HEK293 (cell line): ENCODE measurements around the gene GPRC5D.
A peak's percentile ranks its signal among the peaks of the same experiment; 100 is the strongest.

Experiments used
- CTCF ChIA-PET: fragments of 350-600 bp; formaldehyde crosslinking; extraction: SDS; loops from one replicate; lab custom pipeline; 2021; ENCODE audit warnings: antibody characterized with exemption; lab: Yijun Ruan, JAX
- POLR2A ChIA-PET: fragments of 300-600 bp; formaldehyde crosslinking; extraction: SDS; loops from one replicate; lab custom pipeline; 2020; ENCODE audit warnings: antibody characterized with exemption, inconsistent platforms; lab: Yijun Ruan, JAX
- H3K27ac ChIP-seq: fragments of 200-500 bp; sonication (Bioruptor generic); 2 replicates; pipeline ENCODE4 v1.5.1; 2014; ENCODE audit warnings: low read depth, low read length, control low read depth, inconsistent platforms; ENCODE audit errors: extremely low read depth
- H3K36me3 ChIP-seq, 2 experiments: fragments of 200-500 bp in 1 of 2; sonication (Bioruptor generic) in 1 of 2; 1 replicate in 1 of 2; 2 replicates in 1 of 2; pipeline ENCODE4 v1.5.1; 2014 to 2017; ENCODE audit warnings: inconsistent platforms in 2 of 2, low read length in 2 of 2; ENCODE audit not compliant: control insufficient read depth in 2 of 2, insufficient read depth in 1 of 2
- H3K4me1 ChIP-seq: fragments of 200-500 bp; sonication (Bioruptor generic); 2 replicates; pipeline ENCODE4 v1.5.1; 2014; ENCODE audit warnings: mild to moderate bottlenecking, low read length, inconsistent platforms; ENCODE audit not compliant: control insufficient read depth, insufficient read depth
- H3K4me3 ChIP-seq: 2 replicates; pipeline ENCODE4 v1.5.1; 2011; ENCODE audit warnings: low read depth, mild to moderate bottlenecking, control low read depth, low read length, moderate library complexity
- H3K9me3 ChIP-seq: fragments of 200-500 bp; sonication (Bioruptor generic); 2 replicates; pipeline ENCODE4 v1.5.1; 2014; ENCODE audit warnings: low read depth, low read length, inconsistent platforms; ENCODE audit not compliant: control insufficient read depth, insufficient read depth
- AEBP2 ChIP-seq: fragments of 450-650 bp; formaldehyde crosslinking; IDR thresholded peaks from 2 replicates; pipeline ENCODE4 v1.5.1; 2016; ENCODE audit warnings: missing biosample characterization, missing genetic modification characterization, borderline replicate concordance
- CTCF ChIP-seq: fragments of 450-650 bp; formaldehyde crosslinking; IDR thresholded peaks from 2 replicates; pipeline ENCODE4 v1.5.1; 2016; ENCODE audit warnings: missing biosample characterization, missing genetic modification characterization
- GLI2 ChIP-seq: fragments of 450-650 bp; formaldehyde crosslinking; IDR thresholded peaks from 2 replicates; pipeline ENCODE4; 2017; ENCODE audit warnings: missing biosample characterization, missing genetic modification characterization, low read depth, borderline replicate concordance
- TRIM28 ChIP-seq: IDR thresholded peaks from 2 replicates; pipeline ENCODE4 v1.6.1; 2011; ENCODE audit warnings: low read length, control low read depth, borderline replicate concordance
- ZBTB17 ChIP-seq: fragments of 450-650 bp; formaldehyde crosslinking; IDR thresholded peaks from 2 replicates; pipeline ENCODE4 v1.5.1; 2016; ENCODE audit warnings: missing biosample characterization, missing genetic modification characterization
- ZBTB8A ChIP-seq: fragments of 450-650 bp; formaldehyde crosslinking; IDR thresholded peaks from 2 replicates; pipeline ENCODE4 v1.5.1; 2016; ENCODE audit warnings: missing biosample characterization, missing genetic modification characterization
- ZEB2 ChIP-seq: fragments of 450-650 bp; formaldehyde crosslinking; IDR thresholded peaks from 2 replicates; pipeline ENCODE4 v1.5.1; 2016; ENCODE audit warnings: missing biosample characterization, missing genetic modification characterization
- ZFP37 ChIP-seq: fragments of 450-650 bp; formaldehyde crosslinking; IDR thresholded peaks from 2 replicates; pipeline ENCODE4 v1.5.1; 2016; ENCODE audit warnings: missing biosample characterization, missing genetic modification characterization
- ZFP69B ChIP-seq: fragments of 450-650 bp; formaldehyde crosslinking; IDR thresholded peaks from 2 replicates; pipeline ENCODE4 v1.5.1; 2016; ENCODE audit warnings: missing biosample characterization, missing genetic modification characterization
- ZIC2 ChIP-seq: fragments of 450-650 bp; formaldehyde crosslinking; IDR thresholded peaks from 2 replicates; pipeline ENCODE4 v1.5.1; 2016; ENCODE audit warnings: missing biosample characterization, missing genetic modification characterization
- ZNF2 ChIP-seq: fragments of 450-650 bp; formaldehyde crosslinking; IDR thresholded peaks from 2 replicates; pipeline ENCODE4 v1.5.1; 2016; ENCODE audit warnings: missing biosample characterization, missing genetic modification characterization
- ZNF404 ChIP-seq: fragments of 450-650 bp; formaldehyde crosslinking; IDR thresholded peaks from 2 replicates; pipeline ENCODE4 v1.5.1; 2017; ENCODE audit warnings: missing biosample characterization, missing genetic modification characterization
- ZNF449 ChIP-seq: fragments of 450-650 bp; formaldehyde crosslinking; IDR thresholded peaks from 2 replicates; pipeline ENCODE4 v1.5.1; 2017; ENCODE audit warnings: missing biosample characterization, mild to moderate bottlenecking, missing genetic modification characterization, moderate library complexity
- ZNF561 ChIP-seq: fragments of 450-650 bp; IDR thresholded peaks from 2 replicates; pipeline ENCODE4 v1.5.1; 2018; ENCODE audit warnings: missing biosample characterization, missing genetic modification characterization, borderline replicate concordance
- ZNF585B ChIP-seq: fragments of 450-650 bp; formaldehyde crosslinking; IDR thresholded peaks from 2 replicates; pipeline ENCODE4 v1.5.1; 2016; ENCODE audit warnings: missing biosample characterization, missing genetic modification characterization
- ZNF596 ChIP-seq: fragments of 450-650 bp; IDR thresholded peaks from 2 replicates; pipeline ENCODE4 v1.5.0; 2018; ENCODE audit warnings: missing biosample characterization, mild to moderate bottlenecking, missing genetic modification characterization, moderate library complexity
- ZNF629 ChIP-seq: fragments of 450-650 bp; formaldehyde crosslinking; IDR thresholded peaks from 2 replicates; pipeline ENCODE4 v1.5.1; 2017; ENCODE audit warnings: missing biosample characterization, missing genetic modification characterization
- ZNF654 ChIP-seq: fragments of 450-650 bp; formaldehyde crosslinking; IDR thresholded peaks from 2 replicates; pipeline ENCODE4 v1.5.1; 2016; ENCODE audit warnings: low read depth, missing biosample characterization, missing genetic modification characterization
- ZSCAN30 ChIP-seq: fragments of 450-650 bp; IDR thresholded peaks from 2 replicates; pipeline ENCODE4 v1.5.1; 2018; ENCODE audit warnings: missing biosample characterization, mild to moderate bottlenecking, missing genetic modification characterization, moderate library complexity
- TF ChIP-seq, protein P1 (sequence below): fragments of 450-650 bp; formaldehyde crosslinking; IDR thresholded peaks from 2 replicates; pipeline ENCODE4 v1.5.1; 2016; ENCODE audit warnings: missing biosample characterization, missing genetic modification characterization
- TF ChIP-seq, protein P2 (sequence below): fragments of 450-650 bp; formaldehyde crosslinking; IDR thresholded peaks from 2 replicates; pipeline ENCODE4 v1.5.1; 2016; ENCODE audit warnings: missing biosample characterization, missing genetic modification characterization
- TF ChIP-seq, protein P3 (sequence below): fragments of 450-650 bp; formaldehyde crosslinking; IDR thresholded peaks from 2 replicates; pipeline ENCODE4 v1.5.1; 2016; ENCODE audit warnings: missing biosample characterization, missing genetic modification characterization

The GPRC5D gene

GRCh38 chr12:12916135-12916944 is 35.6 kb downstream of the GPRC5D start:
- H3K9me3 ChIP-seq, result no peaks in the 10 kb centered on the region
- ChIA-PET CTCF (interaction anchor here (0.5 to 5.3 kb wide), 45 partner anchors 9 to 901 kb away, joined by 3 to 39 read pairs (median 5); partner anchors contain the start of gene DDX47), POLR2A (no interaction called here)
- peaks cover 0 to 17% of the 10 kb centered on the region in 2 experiments for H3K36me3 ChIP-seq
- no peak overlapping the region for H3K27ac ChIP-seq
- peaks cover 6% of the 10 kb centered on the region; the same call in 1 of the 2 replicates for H3K4me1 ChIP-seq
- TF ChIP-seq ZIC2 (tag by site-specific recombination) (peak; percentile 49; the same call in 1 of the 2 replicates), ZNF2 (tag by site-specific recombination) (peak; percentile 69; the same call in 1 of the 2 replicates), ZNF654 (tag by site-specific recombination) (peak; percentile 95), CTCF (tag by site-specific recombination) (peak; percentile 95), ZNF561 (tag by site-specific recombination) (peak; percentile 57; the same call in 1 of the 2 replicates), ZEB2 (0 out of 2 replicates have a peak, but pooled peaks have one; percentile 22), ZNF449 (no peak), ZSCAN30 (tag by site-specific recombination) (peak; percentile 85), ZBTB8A (tag by site-specific recombination) (peak; percentile 94), ZFP69B (peak; percentile 85), ZNF596 (tag by site-specific recombination) (peak; percentile 48; the same call in 1 of the 2 replicates), ZNF585B (tag by site-specific recombination) (no peak), ZNF404 (tag by site-specific recombination) (no peak), ZBTB17 (tag by site-specific recombination) (0 out of 2 replicates have a peak, but pooled peaks have one; percentile 39), GLI2 (tag by site-specific recombination) (no peak), ZFP37 (tag by site-specific recombination) (peak; percentile 22; the same call in 1 of the 2 replicates), ZNF629 (tag by site-specific recombination) (peak; percentile 28; the same call in 1 of the 2 replicates), AEBP2 (tag by site-specific recombination) (no peak), TRIM28 (peak; percentile 66; the same call in 1 of the 2 replicates)
- TF ChIP-seq, protein P1, sequence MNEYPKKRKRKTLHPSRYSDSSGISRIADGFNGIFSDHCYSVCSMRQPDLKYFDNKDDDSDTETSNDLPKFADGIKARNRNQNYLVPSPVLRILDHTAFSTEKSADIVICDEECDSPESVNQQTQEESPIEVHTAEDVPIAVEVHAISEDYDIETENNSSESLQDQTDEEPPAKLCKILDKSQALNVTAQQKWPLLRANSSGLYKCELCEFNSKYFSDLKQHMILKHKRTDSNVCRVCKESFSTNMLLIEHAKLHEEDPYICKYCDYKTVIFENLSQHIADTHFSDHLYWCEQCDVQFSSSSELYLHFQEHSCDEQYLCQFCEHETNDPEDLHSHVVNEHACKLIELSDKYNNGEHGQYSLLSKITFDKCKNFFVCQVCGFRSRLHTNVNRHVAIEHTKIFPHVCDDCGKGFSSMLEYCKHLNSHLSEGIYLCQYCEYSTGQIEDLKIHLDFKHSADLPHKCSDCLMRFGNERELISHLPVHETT, result 0 out of 2 replicates have a peak, but pooled peaks have one; percentile 22
- TF ChIP-seq, protein P2, sequence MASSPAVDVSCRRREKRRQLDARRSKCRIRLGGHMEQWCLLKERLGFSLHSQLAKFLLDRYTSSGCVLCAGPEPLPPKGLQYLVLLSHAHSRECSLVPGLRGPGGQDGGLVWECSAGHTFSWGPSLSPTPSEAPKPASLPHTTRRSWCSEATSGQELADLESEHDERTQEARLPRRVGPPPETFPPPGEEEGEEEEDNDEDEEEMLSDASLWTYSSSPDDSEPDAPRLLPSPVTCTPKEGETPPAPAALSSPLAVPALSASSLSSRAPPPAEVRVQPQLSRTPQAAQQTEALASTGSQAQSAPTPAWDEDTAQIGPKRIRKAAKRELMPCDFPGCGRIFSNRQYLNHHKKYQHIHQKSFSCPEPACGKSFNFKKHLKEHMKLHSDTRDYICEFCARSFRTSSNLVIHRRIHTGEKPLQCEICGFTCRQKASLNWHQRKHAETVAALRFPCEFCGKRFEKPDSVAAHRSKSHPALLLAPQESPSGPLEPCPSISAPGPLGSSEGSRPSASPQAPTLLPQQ (tag by site-specific recombination), result peak; percentile 95
- TF ChIP-seq, protein P3, sequence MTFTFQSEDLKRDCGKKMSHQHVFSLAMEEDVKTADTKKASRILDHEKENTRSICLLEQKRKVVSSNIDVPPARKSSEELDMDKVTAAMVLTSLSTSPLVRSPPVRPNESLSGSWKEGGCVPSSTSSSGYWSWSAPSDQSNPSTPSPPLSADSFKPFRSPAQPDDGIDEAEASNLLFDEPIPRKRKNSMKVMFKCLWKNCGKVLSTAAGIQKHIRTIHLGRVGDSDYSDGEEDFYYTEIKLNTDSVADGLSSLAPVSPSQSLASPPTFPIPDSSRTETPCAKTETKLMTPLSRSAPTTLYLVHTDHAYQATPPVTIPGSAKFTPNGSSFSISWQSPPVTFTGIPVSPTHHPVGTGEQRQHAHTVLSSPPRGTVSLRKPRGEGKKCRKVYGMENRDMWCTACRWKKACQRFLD (tag by site-specific recombination), result no peak
- no peak overlapping the region for H3K4me3 ChIP-seq
